Measurements from ENCODE around the gene AFG1L. TPM values are rescaled to one million over a fixed set of nuclear protein-coding genes. Genes with fewer than 3 reads are reported as not detected.

The AFG1L gene
- total and polyA plus RNA-seq, 4 donors = 2.7 to 2.8 (median 2.7) TPM

DNA sequence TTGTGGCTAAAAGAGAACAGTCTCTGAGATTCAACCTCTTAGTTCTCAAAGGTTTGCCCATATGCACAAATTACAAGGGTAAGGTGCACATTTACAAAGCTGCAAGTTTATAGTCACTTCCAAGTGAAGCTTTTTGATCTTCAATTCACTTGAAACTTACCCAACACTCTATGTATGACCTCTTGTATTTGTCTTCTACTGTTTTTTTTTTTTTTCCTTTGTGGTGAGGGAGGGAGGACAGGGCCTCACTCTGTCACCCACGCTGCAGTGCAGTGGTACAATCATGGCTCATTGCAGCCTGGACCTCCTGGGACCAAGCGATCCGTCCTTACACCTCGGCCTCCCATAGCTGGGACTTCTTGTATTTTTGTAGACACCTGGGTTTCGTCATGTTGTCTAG lies 261.4 kb downstream of the AFG1L start:
- 98% methylated on average over 5 of the region's 5 CpGs for WGBS
- no peak for DNase-seq (ENCODE audit: low spot score)
- no peak overlapping the region for H3K27ac ChIP-seq (ENCODE audit: low read depth in 1 of 2, low read length in 2 of 2)
- H3K27me3 ChIP-seq (ENCODE audit: control insufficient read depth in 4 of 4, insufficient read depth in 4 of 4, low read length in 3 of 4) = no peaks in the 10 kb centered on the region
- H3K9me3 ChIP-seq (ENCODE audit: control insufficient read depth in 4 of 4, low read length in 3 of 4) = no peaks in the 10 kb centered on the region
- no peak for TF ChIP-seq FOXA2 (IDR thresholded peaks at IDR 0.05)
- TF ChIP-seq FOXA1 (IDR thresholded peaks at IDR 0.05) = no peak
- TF ChIP-seq, protein P1, sequence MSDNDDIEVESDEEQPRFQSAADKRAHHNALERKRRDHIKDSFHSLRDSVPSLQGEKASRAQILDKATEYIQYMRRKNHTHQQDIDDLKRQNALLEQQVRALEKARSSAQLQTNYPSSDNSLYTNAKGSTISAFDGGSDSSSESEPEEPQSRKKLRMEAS (IDR thresholded peaks at IDR 0.05) = no peak
- TF ChIP-seq HNF4A (conservative IDR thresholded peaks at IDR 0.05) = no peak
- TF ChIP-seq RXRA (IDR thresholded peaks at IDR 0.05) = no peak
- TF ChIP-seq YY1 (IDR thresholded peaks at IDR 0.05) = no peak
- TF ChIP-seq, protein P2, sequence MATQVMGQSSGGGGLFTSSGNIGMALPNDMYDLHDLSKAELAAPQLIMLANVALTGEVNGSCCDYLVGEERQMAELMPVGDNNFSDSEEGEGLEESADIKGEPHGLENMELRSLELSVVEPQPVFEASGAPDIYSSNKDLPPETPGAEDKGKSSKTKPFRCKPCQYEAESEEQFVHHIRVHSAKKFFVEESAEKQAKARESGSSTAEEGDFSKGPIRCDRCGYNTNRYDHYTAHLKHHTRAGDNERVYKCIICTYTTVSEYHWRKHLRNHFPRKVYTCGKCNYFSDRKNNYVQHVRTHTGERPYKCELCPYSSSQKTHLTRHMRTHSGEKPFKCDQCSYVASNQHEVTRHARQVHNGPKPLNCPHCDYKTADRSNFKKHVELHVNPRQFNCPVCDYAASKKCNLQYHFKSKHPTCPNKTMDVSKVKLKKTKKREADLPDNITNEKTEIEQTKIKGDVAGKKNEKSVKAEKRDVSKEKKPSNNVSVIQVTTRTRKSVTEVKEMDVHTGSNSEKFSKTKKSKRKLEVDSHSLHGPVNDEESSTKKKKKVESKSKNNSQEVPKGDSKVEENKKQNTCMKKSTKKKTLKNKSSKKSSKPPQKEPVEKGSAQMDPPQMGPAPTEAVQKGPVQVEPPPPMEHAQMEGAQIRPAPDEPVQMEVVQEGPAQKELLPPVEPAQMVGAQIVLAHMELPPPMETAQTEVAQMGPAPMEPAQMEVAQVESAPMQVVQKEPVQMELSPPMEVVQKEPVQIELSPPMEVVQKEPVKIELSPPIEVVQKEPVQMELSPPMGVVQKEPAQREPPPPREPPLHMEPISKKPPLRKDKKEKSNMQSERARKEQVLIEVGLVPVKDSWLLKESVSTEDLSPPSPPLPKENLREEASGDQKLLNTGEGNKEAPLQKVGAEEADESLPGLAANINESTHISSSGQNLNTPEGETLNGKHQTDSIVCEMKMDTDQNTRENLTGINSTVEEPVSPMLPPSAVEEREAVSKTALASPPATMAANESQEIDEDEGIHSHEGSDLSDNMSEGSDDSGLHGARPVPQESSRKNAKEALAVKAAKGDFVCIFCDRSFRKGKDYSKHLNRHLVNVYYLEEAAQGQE (IDR thresholded peaks at IDR 0.05) = no peak
- no peak for TF ChIP-seq TAF1 (conservative IDR thresholded peaks at IDR 0.05)
- no peak for TF ChIP-seq JUND (IDR thresholded peaks at IDR 0.05)
- TF ChIP-seq, protein P3, sequence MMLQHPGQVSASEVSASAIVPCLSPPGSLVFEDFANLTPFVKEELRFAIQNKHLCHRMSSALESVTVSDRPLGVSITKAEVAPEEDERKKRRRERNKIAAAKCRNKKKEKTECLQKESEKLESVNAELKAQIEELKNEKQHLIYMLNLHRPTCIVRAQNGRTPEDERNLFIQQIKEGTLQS (IDR thresholded peaks at IDR 0.05) = no peak
- TF ChIP-seq, protein P4, sequence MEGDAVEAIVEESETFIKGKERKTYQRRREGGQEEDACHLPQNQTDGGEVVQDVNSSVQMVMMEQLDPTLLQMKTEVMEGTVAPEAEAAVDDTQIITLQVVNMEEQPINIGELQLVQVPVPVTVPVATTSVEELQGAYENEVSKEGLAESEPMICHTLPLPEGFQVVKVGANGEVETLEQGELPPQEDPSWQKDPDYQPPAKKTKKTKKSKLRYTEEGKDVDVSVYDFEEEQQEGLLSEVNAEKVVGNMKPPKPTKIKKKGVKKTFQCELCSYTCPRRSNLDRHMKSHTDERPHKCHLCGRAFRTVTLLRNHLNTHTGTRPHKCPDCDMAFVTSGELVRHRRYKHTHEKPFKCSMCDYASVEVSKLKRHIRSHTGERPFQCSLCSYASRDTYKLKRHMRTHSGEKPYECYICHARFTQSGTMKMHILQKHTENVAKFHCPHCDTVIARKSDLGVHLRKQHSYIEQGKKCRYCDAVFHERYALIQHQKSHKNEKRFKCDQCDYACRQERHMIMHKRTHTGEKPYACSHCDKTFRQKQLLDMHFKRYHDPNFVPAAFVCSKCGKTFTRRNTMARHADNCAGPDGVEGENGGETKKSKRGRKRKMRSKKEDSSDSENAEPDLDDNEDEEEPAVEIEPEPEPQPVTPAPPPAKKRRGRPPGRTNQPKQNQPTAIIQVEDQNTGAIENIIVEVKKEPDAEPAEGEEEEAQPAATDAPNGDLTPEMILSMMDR (IDR thresholded peaks at IDR 0.05; ENCODE audit: low read depth, low read length, missing input control) = no peak
- no peak for TF ChIP-seq HNF4G (IDR thresholded peaks at IDR 0.05)
- TF ChIP-seq, protein P5, sequence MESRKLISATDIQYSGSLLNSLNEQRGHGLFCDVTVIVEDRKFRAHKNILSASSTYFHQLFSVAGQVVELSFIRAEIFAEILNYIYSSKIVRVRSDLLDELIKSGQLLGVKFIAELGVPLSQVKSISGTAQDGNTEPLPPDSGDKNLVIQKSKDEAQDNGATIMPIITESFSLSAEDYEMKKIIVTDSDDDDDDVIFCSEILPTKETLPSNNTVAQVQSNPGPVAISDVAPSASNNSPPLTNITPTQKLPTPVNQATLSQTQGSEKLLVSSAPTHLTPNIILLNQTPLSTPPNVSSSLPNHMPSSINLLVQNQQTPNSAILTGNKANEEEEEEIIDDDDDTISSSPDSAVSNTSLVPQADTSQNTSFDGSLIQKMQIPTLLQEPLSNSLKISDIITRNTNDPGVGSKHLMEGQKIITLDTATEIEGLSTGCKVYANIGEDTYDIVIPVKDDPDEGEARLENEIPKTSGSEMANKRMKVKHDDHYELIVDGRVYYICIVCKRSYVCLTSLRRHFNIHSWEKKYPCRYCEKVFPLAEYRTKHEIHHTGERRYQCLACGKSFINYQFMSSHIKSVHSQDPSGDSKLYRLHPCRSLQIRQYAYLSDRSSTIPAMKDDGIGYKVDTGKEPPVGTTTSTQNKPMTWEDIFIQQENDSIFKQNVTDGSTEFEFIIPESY (IDR thresholded peaks at IDR 0.05) = no peak
- TF ChIP-seq GABPA (IDR thresholded peaks at IDR 0.05 in 1 of 2, conservative IDR thresholded peaks at IDR 0.05 in 1 of 2) = no peak
- no peak for TF ChIP-seq NR2F2 (IDR thresholded peaks at IDR 0.05)
- TF ChIP-seq EGR1 (IDR thresholded peaks at IDR 0.05; ENCODE audit: low read depth in 2 of 2) = no peak
- no peak for TF ChIP-seq RAD21 (IDR thresholded peaks at IDR 0.05)
- no peak for TF ChIP-seq SP1 (IDR thresholded peaks at IDR 0.05)
- no peak overlapping the region for H3K9ac ChIP-seq (ENCODE audit: low read depth in 1 of 2, low read length in 2 of 2)
- no peaks in the 10 kb centered on the region for H3K36me3 ChIP-seq (ENCODE audit: control insufficient read depth in 4 of 4, insufficient read depth in 3 of 4, low read depth in 1 of 4, low read length in 3 of 4)
- no peak overlapping the region for H3K4me3 ChIP-seq (ENCODE audit: low read depth in 1 of 3, low read length in 3 of 3)
- peaks cover 2 to 25% (median 18%) of the 10 kb centered on the region in 4 donors for H3K4me1 ChIP-seq (ENCODE audit: control insufficient read depth in 4 of 4, insufficient read depth in 4 of 4, low read length in 3 of 4)

All from liver (tissue), 9 donors.